ENCODE measurements around the gene GPR52.

Gene GPR52

DNA sequence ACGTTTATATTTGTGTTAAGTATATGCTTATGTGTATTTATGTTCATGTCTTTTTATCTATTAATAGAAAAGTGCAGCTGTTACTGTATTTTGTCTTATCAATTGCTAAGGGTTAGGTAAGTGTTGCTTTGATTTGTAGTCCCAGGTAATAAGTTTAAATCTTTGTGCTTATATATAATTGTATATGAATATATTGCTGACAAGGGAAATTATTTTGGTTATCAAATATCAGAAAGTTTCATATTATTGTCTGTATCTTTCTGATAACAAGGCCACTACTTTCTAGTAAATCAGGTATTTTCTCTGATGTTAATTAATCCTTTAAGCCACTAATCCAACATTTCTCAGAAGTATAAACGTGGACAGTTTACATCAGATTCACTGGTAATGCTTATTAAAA, 21.3 kb downstream of the GPR52 start:
- no peak for DNase-seq

DNA sequence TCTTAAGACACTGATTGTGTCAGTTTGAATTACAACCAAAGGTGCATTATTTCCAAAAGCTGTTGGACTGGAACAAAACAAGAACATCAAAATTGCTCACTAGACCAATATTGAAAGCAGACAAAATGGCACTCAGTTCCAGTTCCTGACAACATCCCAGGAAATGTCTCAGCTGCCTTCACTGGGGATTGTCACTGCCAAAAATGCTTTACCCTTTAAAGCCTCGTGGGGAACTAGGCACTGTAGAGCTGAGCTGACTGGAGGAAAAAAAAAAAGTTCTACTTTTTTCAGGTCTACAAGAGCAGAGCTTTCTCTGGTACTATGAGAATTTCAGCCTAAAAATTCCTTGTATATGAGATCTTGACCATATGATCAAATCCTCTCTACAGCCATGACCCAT, 21.9 kb downstream of the GPR52 start:
- DNase-seq = no peak

DNA sequence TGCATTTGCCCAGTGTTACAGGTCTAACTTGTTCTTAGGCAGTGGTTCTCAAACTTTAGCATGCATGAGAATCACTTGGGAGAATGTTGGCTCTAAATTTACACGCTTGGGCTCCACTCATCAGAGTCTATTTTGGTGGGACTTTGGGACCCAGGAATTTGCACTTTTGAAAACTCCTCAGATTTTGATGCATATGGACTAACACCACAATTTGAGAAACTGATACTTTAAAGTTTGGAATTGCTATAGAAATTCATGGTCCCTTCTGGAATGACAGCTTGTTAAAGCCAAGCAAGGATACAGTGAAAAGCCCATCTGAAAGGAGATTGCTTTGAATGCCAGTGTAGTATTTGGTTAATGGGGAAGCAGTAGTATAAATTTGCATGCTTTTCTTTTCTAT, 31.5 kb downstream of the GPR52 start:
- DNase-seq = no peak

DNA sequence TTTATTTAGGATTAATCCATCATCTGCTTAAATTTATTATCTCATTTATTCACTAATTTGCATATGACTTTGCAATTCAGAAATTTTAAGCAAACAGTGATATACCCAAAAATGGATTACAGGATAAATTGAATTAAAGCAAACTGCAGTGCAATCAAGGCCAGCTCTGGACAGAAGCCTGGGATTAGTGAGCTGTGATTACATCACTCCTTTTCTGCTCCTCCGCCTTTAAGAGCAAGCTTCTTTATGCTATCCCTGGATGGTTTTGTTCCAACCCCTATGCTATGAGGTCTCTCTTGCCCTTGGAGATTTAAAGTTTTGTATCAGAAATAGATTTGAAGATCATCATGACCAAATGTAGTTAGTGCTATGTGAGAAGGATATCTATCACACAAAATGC, 32.6 kb downstream of the GPR52 start:
- no peak for DNase-seq

DNA sequence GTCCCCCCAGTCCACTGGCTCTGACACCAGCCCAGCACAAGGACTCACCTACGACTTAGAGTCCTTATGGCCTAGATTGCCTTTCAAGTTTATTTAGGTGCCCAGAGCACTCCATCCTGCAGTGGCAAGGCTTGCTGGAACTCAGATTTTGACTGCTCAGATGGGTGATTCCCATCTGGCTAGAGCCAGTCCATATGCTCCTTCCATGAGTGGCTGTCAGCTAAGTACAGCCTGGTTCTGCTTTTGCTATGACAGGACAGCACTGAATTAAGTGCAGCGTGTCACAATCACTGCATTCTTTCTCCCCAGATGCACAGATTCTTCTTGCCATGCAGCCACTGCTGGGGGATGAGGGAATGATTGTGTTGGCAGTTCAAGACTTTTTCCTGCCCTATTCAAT, 43.8 kb downstream of the GPR52 start:
- DNase-seq = no peak

DNA sequence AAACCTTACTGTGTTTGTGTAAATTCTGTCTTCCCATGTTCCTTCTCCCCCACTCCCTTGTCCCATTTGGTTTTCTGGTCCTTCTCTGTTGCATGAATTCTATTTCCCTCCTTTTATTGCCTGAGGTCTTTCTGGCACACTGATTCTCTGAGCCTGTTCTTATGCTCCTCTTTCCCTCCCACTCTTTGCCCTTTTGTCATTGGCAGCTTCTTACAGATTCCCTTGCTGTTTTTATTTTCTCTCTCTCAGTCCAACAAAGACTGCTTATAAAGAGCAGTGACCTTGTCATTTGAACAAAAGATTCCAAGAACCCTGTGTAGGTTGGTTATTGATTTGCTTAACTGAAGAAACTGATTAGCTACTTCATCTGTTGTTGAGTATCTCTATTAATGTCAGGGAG, 49.7 kb downstream of the GPR52 start:
- DNase-seq = no peak

Measured in SHP77 (cell line).